ENCODE measurements around the gene SLC9A7. TPM values are rescaled to one million over a fixed set of nuclear protein-coding genes. Genes with fewer than 3 reads are reported as not detected.
"Not testable (repeated sequence)": the region's sequence is repeated elsewhere in the genome, so short reads cannot be mapped to it uniquely, and the experiment has no call there.

Gene SLC9A7
- total RNA-seq, 1 experiment from 2014 or later = 26.9 TPM

DNA sequence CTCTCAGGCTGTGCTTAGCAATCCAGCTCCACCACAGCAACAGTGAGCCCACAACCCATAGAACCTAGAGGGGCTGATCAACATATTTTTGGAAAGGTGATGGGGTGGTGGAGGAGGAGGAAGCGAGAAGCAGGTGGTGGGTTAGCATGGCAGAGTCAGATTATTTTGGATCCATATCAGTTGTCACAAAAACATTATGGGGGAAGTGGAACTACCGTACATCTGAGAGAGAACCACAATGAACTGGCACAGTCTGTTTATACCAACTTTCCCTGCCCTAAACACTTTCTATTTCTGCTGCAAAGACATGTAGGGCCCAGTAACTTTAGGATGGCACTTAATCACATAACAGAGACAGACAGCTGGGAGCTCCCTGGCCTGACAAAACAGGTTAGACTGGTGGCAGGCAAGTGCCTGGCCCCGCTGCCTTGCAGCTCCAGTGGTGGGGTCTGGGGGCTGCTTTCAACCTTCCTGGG, 4.3 kb downstream of the SLC9A7 start:
- no peak for DNase-seq (ENCODE audit: low spot score)

DNA sequence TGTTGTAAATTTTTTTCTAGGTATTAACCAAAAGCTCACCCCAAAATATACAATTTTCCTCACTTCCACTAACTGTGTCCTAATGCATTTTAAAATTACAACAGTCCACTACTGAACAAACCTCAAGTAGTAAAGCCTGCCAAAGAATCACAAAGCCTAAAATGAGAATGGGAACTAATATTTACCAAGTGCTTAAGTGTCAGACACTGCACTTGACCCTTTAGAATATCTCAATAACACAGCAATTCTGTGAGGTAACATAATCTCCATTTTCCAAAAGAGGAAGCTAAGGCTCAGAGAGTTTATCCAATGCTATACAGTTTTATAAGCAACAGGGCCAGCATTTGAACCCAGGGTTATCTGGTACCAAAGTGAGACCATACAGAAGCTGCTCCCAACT, 4.9 kb downstream of the SLC9A7 start:
- DNase-seq (ENCODE audit: low spot score) = no peak

DNA sequence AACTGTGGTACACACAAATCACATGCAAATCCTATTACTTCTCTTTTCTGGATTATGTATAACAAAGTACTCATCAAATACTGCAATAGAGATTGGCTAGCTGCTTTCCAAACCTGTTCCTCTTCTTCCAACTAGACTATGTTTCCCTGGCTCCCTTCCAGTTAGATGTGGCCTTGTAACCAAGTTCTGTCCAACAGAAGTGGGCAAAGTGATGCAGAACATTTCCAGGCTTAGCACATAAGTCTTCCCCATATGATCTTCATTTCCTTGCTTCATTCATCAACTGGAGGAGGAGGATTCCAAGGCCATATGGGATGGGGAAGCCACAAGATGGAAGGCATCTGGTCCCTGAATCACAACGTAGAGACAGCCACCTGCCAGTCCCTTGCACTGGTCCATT, 8.0 kb downstream of the SLC9A7 start:
- DNase-seq (ENCODE audit: low spot score) = no peak

DNA sequence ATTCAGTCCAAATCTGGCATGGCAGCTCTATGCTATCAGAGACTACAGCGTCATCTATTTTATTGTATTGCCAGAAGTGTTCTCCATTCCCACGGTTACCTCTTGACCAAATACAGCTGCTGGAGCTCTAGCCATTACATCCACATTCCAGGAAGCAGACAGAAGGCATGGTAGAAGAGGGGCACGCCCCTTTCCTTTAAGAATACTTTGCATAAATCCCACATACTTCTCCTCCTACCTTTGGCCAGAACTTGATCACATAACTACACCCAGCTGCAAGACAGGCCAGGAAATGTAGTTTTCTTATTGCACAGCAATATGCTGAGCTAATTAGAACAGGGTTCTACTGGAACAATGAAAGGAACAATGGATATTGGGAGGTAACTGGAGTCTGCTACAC, 14.9 kb downstream of the SLC9A7 start:
- DNase-seq (ENCODE audit: low spot score) = peak; percentile 25

DNA sequence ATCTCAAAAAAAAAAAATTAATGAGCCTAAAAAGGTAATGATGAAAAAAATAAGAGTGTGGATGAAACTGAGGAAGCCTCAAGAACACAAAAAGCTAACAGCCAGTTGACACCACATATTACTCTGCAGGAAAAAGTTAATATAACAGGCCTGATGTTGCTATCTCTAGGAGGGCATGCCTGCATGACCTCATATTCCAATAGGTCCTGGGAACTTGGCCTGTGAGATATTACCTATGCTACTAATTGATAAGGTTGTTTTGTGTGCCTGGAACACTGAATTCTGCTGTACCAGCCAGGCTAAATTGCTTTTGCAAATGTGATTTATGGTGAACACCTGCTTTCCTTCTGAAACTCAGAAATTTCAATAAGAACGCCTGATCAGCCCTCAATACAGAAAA, 15.9 kb downstream of the SLC9A7 start:
- no peak for DNase-seq (ENCODE audit: low spot score)

DNA sequence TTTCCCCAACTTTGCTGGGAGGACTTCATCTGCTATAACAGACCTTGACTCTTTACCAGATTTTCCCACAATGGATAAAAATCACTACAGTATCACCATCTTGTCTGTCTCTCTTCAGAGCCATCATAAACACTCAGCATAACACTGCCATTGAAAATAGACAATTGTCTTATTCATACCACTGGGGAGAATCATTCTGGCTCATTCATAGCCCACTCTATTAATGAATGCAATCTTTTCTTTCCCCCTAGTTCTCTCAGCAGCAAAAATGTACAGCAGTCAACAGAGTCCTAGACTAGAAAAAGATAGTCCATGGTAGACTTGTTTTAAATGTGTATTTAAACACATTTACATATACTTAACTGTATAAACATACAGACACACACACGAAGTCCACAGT, 19.2 kb downstream of the SLC9A7 start:
- no peak for DNase-seq (ENCODE audit: low spot score)

DNA sequence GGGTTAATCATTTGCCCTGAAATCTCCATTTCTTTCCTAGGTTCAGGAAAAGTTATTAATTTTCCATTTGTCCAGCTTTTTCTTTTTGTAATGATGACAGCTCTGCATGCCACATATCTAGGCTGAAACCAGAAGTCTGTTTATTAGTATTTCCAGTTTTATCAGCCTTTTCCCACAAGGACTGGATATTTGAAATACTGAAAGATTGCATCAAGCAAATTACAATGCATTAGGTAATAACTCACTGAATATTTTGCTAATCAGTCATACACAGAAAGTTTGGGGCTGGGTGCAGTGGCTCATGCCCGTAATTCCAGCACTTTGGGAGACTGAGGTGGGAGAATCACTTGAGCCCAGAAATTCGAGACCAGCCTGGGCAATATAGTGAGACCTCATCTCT, 21.5 kb downstream of the SLC9A7 start:
- no peak for DNase-seq (ENCODE audit: low spot score)

DNA sequence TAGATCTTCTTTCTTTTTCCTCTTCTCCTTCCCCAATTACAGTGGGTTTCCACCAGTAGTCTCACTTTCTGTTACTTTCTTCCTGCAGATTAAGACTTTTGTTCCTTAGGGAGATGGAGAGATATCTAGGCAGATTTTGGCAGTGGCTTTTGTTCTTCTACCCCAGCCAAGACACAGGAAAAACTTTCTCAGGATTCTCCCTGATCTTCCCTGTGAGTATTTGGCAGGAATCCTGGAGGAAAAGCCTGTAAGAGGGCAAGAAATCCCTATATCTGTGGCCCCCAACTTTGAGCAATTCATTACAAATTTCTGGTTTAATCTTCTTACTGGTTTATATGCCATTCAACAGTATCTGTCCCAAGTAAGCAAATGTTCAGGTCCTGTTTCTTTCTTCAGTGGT, 21.9 kb downstream of the SLC9A7 start:
- DNase-seq (ENCODE audit: low spot score) = no peak

DNA sequence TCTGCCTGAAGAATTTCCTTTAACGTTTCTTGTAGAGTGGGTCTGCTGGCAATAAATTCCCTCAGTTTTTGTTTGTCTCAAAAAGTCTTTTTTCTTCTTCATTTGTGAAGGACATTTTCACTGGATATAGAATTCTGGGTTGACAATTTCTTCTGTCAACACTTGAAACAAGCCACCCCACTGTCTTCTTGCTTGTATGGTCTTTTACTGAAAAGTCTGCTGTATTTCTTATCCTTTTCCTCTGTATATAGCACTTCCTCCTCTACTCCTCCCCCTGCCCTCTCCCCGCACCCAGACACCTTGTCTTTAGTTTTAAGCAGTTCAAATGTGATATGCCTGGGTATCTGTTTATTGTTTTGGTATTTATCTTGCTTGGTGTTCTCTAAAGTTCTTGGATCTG, 23.3 kb downstream of the SLC9A7 start:
- DNase-seq (ENCODE audit: low spot score) = no peak

DNA sequence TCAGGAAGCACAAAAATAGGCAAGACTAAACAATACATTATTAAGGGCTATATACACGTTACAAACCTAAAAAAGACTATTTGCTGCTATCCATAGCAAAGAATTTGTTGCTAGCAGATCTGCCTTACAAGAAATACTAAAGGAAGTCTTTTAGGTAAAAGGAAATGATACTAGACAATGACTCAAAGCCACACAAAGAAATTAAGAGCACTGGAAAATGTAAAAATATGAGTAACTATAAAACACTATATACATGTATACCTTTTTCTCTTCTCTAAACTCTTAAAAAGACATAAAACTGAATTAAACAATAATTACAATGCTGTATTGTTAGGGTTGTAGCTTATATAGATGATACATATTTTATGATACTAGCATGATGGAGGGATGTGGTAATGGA, 25.7 kb downstream of the SLC9A7 start:
- no peak for DNase-seq (ENCODE audit: low spot score)

DNA sequence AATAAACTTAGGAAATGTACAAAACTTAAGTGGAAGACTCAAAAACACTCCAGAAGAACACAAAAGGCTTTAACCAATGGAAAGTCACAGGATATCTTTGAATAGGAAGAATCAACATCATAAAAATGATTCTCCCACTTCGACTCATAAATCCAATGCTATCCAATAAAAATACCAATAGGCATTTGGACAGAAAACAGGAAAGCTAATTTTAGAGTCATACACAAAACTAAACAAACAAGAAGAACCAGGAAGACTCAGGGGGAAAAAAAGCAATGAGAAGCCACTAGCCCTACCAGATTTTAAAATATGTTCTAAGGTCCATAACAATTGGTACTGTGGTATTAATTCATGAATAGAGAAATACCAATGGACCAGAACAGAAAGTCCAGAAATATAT, 28.2 kb downstream of the SLC9A7 start:
- no peak for DNase-seq (ENCODE audit: low spot score)

DNA sequence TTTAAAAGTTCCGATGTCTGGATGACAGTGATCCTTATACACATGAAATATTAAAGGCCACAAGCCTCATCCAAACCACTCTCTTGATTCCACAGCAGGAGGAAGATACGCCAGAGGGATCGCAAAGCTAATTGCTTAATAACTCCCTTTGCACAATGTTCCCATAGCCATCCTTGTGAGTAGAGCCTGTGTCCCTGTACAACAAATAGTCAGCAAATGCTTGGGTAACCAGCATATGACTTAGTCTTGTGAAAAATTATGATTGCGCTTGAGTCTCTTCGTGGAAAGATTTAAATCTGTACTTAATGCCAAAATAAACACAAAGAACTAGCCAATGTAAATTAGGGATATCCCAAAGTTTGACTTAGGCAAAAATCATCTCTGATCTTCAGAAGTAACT, 31.5 kb downstream of the SLC9A7 start:
- no peak for DNase-seq (ENCODE audit: low spot score)

DNA sequence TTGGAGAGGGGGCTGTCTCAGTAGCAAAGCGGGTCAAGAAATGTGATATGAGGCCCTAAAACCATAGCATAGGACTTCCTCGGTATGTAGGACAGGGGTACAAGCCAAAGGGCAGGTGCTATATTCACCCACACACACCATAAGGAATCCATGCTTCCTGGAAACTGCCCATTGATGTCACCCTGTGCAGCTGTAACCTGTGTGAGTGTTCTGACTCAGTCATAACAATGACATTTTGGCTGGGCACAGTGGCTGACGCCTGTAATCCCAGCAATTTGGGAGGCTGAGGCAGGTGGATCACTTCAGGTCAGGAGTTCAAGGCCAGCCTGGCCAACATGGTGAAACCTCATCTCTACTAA, 35.4 kb downstream of the SLC9A7 start:
- DNase-seq (ENCODE audit: low spot score) = not testable (repeated sequence)

DNA sequence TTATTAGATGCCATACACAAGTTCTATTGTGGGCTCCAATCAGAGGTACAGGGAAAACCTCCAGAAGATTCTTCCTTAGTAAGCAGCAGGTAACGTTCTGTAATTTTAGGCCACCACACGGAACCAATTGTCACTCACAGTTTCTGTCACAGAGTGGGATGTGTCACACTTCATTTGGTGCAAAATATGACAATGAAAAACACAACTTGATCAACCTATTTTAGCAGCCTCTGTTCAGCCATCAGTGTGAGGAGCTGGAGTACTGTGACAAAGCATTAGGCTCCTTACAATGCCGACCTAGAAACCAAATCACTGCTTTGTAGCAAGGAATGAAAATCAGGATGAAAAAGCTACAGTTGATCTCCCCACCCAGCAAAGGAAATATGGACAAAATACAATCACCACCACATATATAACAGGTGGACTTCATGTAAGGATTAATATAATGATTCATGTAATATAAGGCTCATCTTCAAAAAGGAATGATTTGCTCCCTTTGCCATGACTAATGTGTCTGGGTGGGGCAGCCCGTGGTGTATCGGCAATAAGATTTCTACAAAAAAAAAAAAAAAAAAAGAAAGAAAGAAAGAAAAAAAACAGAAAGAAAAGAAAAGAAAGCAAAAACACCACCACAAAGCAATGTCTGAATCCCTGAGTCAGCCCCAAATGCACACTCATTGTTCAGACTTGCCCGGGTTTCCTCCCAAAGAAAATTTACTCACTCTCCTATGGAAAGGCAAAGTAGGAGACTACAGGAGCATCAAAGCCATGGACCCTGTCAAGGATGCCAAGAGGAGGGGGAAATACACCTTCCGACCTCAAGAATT, 36.0 kb downstream of the SLC9A7 start:
- no peak for DNase-seq (ENCODE audit: low spot score)

DNA sequence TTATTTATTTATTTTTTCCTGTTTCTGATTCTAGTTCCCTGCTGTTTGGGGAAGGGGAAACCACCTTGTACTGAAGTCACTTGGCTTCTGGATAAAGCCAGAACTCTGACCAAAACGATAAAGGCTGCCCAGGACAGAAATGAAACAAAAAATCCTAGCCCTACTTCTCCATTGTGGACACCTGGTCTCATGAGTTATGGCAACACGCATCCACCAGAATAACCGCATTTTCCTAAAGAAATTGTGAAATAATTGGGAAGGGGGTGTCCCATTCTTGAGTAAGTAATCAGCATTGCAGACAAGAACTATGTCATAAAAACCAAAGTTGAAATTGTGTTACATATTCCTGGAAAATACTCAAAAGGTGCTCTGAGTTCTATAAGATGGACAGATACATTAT, 42.1 kb downstream of the SLC9A7 start:
- no peak for DNase-seq (ENCODE audit: low spot score)

DNA sequence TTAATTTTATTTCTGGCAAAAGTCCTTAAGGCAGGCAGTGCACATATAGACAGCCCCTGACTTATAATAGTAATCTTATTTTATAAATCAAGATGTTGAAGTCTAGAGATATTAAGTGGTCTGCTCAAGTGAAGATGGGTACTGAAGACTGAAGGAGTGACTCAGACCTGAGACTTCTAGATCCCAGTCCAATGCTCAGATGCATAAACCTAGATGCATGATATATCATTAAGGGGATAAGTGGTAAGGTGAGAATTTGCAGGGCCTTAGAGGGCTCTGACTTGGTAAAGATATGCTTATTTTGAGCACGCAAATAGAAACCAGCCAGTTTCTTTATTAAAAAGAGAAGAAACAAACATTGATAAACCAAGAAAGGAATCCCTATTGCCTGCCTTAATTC, 42.9 kb downstream of the SLC9A7 start:
- DNase-seq (ENCODE audit: low spot score) = no peak

DNA sequence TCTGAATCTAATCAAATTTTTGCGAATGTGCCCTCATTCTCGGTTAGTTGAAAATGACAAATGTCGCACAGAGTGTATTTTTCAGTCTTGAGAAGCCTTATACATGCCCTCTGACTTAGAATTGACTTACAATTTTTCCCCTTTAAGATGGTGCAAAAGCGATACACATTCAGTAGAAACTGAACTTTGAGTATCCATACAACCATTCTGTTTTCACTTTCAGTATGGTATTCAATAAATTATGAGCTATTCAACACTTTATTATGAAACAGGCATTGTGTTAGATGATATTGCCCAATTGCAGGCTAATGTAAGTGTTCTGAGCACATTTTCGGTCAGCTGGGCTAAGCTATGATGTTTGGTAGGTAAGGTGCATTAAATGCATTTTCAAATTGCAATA, 43.4 kb downstream of the SLC9A7 start:
- DNase-seq (ENCODE audit: low spot score) = no peak

DNA sequence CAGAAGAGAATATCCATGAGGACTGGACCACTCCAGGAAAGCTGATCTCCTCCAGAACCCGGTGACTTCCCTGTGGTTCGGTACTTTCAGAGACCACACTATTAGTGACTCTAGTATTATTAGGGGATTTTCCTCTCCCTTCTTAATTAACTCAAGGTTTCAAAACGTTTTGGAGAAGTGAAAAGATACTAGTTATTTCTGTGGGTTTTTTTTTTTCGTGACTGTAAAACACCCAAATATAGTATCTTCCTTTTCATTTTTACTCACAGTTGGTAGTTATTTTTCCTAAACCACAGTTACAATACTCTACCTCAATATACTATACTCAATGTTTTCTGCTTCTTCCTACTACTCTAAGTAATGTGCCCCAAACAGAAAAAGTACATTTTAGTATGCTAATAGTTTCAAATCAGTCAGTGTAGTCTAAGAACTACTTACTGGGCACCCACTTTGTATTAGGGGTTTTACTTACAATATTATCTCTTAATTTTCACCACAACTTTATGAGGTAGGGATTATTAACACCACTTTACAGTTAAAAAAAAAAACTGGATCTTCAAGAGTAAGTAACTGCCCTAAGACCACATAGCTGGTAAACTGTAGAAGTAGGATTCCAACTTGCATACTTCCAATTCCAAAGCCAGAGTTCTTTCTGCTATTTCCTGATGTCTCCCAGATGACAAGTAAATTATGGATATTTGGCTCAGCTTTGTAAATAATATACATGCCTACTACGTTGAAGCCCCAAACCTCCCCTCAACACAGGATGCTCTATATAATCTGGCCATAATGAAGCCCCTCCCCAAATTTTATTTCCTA, 45.0 kb downstream of the SLC9A7 start:
- DNase-seq (ENCODE audit: low spot score) = no peak

DNA sequence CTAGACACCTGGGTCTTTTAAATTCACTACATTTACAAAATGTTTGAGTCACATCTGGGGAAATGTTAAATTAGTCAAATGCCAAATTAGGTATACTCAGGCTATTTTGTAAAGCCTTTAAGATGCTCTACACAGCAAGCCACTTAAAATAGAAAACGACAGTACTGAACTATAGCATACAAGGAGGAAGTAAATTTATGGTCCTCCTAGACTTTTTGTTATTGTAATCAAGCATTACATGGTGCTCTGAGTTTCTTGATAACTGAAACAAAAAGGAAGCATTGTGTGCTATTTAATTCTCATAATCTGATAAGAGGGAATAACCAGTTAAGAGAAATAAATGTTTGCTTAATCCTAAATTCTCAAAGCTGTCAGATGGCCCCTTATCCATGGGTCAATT, 46.2 kb downstream of the SLC9A7 start:
- no peak for DNase-seq (ENCODE audit: low spot score)

DNA sequence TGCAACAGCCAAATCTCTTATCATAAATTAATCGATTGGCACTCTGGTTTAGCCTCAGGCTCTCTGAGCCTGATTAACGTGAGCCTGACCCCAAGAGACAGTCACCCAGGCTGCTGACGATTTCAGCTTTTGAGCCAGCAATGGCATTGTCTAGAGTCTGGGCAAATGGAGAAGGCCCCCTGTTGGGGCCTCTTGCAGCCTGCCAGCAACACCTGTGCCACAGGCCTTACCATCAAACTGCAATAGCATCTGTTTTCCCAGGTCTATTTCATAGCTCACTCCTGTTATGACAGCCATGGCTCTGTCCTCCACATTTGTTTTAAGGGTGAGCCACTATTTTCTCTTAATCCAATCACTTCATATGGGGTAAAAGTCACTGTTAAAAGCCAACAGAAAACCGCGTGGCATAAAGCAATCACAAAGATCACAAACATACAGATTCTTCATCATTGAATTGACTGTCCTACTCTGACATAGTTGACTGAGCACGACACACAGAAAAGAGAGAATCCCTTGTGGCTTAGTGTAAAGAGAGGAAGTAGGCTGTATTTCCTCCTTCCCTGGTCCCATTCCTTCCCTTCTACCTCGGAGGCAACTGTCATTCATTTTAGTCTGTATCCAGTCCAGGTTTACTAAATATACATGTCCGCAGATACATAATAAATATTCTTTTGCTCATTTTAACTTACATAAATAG, 47.8 kb downstream of the SLC9A7 start:
- DNase-seq (ENCODE audit: low spot score) = no peak

DNA sequence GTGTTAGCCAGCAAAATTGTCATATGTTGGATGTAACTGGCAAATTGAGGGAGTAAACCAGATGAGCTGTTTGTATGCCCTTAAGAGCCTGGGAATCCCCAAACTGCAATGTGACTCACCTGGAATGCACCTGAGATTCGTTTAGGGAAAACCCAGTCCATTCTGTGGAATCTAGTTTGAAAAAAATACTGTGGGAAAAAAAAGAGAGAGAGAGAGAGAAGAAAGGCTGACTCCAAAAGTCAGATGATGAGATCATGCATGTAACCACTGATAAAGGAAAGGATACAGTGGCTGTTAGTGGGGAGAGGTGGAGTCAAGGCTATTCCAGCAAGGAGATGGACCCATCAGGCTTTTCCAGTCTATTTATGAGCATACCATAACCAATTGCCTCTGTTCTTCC, 48.5 kb downstream of the SLC9A7 start:
- DNase-seq (ENCODE audit: low spot score) = no peak

DNA sequence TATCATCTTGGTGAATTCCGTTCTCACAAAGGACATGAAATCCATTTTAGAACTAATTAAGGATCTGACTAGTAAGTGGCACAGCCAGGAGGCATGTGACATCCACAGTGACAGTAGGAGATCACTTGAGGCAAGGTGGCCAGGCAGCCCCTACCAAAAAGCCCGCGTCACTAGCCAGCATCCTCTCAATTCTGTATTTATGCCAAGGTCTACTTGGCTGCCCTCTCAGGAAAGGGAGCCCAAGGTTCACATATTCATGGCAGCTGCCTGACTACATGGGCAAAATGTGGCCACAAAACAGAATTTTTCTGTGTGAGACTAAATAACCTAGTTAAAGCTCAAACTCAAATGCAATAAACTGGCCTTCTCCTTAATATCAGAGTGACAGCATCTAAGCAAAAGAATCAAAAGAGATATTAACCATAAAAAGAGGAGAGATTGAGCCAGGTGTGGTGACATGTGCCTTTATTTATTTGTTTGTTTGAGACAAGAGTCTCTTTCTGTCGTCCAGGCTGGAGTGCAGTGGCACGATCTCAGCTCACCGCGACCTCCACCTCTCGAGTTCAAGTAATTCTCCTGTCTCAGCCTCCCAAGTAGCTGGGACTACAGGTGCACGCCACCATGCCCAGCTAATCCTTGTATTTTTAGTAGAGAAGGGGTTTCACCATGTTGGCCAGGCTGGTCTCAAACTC, 51.5 kb downstream of the SLC9A7 start:
- DNase-seq (ENCODE audit: low spot score) = no peak
